HG02571 (cell line): ENCODE results near the gene ETV3L.

Experiments
- ATAC-seq: cut with Tn5 transposase; IDR thresholded peaks from one replicate; pipeline ENCODE4 v1.9.1; 2021; ENCODE audit warnings: mild to moderate bottlenecking, moderate library complexity; ENCODE audit not compliant: unreplicated experiment

The ETV3L gene

DNA sequence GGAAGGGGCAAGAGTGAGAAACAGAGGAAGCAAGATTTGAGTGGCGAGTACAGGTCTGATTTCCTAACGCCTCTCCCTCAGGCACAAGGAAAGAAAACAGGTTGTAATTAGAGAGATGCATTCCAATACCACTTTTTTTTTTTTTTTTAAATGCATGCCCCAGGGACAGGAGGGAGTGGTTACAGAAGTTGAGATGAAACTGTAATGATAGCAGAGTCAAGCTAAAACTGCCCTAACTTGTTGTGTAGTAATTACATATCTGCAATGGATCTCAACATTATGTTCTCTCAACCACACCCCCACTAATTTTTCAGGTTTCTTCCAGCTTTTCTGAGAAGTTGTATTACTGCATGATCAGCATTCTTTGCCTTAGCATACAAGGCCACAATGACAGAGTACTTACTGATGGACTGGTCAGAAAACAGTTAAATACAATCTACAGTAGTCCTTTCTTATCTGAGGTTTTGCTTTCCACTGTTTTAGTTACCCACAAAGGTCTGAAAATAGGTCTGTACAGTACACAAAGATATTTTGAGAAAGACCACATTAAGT, 33.1 kb upstream of the ETV3L start:
- no peak for ATAC-seq

DNA sequence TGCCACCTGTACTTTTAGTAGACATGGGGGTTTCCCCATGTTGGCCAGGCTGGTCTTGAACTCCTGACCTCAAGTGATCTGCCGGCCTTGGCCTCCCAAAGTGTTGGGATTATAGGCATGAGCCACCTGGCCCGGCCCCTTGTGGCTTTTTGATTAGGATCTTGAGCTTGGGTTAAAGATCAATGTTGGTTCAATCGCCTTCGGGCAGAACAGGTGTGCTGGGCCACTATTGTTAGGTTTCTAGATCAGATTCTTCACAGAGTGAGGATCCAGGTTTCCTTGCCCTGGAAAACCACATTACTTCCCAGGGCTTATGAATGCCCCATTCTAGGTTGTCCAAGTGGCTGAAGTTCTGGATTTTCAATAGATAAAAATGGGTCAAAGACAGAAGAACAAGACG, 32.5 kb upstream of the ETV3L start:
- ATAC-seq, result no peak

DNA sequence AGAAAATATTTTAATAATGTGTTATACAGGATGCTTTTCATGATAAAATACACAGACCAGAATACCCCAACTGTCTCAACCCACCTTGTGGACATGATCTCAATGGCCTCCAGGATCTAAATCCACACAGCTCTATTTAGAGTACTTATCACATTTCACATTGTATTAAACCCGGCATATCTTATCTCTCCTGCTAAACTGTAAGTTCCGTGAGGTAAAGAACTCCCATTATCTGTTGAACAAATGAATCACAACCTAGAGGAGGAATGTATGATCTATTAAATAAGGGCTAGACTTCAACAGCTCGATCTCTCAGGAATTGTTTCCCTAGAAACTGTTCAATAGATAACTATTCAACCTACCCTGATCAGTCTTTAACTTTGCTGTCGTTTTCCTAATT, 31.7 kb upstream of the ETV3L start:
- ATAC-seq, result no peak

DNA sequence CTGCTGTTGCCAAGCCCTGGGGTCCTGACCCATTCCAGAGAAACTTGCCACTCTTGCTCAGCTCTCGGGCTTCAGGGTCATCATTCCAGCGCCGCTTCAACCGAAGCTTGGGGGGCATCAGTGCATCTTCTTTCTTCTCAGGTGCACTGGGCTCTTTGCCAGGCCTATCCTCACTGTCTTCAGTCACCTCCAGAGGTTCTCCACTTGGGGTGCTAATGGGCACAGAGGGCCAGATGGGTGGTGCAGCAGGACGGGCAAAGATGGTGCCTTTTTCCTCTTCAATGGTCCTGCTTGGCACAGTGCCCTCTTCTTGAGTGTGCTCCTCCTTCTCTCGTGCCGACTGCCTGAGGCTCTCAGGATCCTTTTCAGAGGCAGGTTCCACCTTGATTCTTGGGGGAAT, 25.2 kb upstream of the ETV3L start:
- no peak for ATAC-seq

DNA sequence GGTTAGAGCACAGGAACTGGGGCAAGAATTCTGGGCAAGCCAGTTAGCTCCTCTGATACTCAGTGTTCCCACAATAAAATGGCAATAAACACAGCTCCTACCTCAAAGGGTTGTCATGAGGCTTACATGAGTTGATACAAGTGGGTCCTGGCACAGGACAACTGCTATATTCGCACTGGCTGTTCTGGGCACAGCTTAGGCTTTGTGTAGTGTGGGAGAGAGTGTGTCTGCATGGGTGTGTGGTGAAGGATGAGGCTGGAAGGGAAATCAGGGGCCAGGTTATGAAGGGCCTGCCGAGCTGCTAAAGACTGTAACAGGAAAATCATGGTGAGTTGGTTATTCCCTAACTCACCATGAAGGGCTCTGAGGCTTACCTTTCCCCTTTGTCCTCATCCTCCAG, 19.8 kb upstream of the ETV3L start:
- no peak for ATAC-seq

DNA sequence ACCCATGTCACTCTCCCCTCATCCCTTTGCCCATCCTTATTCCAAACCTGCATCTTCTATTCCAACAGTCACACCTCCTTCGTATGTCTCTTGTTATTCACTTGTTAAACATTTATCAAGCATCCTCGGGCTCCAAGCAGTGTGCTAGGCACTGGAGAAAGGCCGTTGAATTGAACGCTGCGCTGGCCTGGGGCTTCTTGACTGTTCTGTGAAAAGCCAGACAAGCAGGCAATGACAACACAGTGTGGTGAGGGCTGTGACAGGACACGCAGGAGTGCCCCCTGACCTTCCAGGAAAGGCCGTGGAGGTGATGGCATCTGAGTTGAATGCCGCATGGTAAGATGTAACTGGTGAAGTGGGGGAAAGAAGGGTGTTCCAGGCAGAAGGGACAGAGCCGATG, 19.4 kb upstream of the ETV3L start:
- no peak for ATAC-seq

DNA sequence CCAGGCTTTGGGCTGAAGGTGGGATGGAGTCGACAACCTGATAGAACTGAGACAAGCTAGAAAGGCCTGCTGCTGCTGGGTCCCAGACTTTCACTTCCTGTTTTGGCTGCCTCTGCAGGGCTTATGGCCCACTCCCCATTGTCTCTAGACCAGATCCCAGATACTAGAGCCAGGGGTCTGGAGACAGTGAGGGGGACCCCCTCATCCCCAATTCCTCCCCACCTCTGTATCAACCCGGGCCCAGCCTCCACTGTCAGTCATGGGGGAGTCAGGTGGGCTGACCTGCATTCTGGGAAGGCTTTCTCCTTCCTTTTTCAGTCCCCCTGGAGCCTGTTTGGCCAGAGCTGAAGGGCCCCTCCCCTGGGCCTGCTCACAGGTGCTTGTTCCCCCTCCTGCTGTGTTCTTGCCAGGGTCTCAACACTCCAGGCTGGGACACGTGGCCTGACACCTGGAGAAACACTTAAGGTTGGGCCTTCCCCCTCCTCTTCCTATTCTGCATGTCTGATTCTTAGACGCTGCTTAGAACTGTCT, 18.0 kb upstream of the ETV3L start:
- ATAC-seq, result no peak

DNA sequence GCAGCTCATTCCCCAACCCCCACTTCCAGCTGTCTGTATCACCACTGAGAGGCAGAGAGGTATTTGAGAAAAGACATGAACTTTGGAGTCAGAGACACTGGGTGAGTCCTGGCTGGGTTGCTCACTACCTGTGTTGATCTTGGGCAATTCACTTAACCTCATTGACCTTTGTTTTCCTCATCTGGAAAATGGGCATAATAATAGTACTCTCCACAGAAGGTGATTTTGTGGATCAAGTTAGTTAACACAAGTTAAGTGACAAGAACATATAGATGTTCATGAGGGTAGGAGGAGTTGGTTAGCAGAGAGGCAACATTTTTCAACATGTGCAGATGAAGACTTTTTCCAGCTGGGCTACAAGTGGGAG, 17.1 kb upstream of the ETV3L start:
- ATAC-seq, result no peak

DNA sequence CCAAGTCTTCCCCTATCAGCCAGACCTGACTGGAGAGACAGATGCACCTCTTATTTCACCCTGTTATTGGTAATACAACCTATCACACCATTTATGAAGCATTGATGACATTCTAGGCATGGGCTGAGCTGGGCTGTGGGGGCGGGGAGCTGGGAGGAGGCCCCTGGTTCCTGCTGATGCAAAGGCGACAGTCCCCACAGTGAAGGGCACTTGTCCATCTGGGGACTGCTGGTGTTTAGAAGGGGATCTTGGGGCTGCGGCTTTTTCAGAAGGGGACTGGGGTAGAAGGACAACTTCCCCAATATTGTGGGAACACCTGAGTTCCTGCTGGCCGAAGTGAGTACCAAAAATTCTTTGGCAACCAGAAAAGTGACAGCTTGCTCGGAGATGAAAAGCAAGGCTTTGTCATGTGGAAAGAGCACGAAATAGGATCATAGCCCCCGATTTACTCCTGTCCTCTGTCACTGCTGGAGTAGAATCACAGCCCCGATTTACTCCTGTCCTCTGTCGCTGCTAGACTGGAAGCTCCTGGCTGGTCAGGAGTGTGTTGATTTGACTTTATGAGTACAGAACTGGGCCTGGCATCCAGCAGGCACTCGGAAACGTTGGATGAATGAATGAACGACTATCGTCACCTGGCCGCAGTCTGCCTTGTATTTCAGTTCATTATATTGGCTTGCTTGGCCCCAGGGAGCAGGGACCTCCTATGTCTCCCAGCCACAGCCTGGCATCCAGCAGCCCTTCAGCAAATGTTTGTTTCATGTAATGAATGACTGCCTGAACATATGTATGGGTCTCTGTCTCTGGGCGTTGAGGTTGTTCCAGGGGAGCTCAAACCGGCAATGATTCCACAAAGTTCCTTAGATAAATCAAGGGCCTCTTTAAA, 16.5 kb upstream of the ETV3L start:
- ATAC-seq, result no peak

DNA sequence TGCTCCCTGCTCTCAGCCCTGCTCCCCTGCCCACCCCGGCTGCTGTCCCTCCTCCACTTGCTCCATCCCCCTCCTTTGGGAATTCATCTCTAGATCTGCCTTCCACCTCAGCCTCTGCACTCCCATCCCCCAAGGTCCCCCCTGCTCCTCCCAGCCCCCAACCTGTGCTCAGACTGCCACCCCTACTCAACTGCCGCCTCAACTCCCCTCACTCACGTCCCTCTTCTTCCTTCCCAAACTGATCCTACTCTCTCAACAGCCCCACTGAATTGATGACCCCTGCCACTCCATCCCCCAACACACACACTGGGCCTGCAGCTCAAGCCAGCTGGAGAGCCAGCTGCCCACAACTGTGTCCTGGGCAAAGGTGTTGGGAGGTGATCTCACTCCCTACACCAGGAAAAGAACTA, 15.8 kb upstream of the ETV3L start:
- ATAC-seq, result no peak

DNA sequence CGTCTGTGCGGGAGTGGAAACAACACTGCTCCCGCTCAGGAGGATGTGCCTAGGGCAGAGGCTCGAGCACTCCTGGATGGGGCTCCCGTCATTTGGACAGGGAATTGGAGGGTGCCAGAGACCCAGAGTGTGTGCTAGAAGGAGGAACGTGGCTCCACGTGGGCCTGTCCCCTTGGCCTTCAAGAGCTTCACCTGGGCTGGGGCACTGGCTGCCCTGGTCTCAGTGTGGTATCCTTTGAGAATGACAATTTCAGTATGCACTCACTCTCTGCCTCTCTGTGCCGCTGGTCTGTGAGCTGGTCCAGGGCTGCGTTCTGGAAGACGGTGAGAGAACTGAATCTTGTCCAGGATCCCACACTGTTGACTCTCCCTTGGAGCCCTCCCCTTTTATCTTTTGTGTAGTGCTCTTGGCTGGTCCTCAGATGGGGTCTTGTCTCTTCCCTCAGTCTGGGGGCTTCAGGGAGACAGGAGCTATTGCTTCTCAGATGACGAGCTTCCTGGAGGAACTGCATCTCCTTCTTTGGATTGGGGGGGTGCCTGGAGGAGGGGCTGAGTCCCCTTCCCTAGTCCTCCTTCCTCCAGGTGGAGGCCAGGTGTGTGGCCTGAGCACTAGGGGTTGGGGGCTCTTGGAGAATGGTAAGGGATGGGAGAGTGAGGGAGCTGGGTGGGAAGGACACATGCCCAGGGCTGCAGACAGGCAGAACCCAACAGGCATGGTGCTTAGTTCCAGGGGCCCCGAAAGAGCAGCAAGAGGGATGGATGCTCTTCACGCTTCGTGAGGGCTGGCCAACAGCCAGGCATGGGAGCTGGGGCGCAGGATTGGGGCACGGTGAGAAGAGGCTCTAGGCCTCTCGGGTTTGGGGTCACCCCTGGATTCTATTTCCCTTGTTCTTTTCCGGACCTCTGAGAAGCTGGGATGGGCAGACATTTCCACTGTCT, 14.8 kb upstream of the ETV3L start:
- no peak for ATAC-seq

DNA sequence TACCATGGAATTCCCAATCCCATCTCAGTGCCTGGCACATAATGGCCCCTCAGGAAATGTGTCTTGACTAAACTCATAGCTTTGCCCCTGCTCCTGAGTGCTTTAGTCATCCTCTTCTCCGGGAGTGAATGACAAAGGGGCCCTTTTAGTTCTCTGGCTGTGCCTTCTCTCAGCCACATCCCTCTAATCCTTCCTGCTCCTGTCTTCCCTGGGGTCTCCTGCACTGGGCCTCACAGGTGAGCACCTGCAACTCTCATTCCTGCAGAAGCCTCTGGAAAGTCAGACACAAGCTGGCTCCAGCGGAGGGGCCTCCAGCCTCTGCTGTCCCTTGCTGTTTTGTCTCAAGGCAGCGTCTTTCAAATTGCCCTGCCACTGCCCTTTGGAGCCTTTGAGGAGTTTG, 14.0 kb upstream of the ETV3L start:
- ATAC-seq, result no peak

DNA sequence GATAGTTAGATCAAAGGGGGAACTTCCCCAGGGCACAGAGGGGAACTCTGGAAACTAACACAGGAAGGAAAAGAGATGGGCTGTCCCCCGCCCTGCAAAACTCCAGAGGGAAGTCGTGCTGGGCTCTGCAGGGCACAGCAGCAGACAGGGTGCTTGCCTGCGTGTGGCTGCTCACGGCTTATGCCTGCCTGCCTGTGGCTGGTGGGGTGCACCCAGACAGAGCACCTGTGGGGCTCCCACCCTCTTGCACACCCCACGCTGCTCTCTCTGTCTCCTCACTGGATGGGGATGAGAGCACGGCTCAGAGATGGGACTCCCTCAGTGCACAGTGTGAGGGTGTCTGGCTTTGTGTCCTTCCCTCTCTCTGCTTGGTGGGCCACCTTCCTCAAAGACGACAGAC, 13.5 kb upstream of the ETV3L start:
- no peak for ATAC-seq

DNA sequence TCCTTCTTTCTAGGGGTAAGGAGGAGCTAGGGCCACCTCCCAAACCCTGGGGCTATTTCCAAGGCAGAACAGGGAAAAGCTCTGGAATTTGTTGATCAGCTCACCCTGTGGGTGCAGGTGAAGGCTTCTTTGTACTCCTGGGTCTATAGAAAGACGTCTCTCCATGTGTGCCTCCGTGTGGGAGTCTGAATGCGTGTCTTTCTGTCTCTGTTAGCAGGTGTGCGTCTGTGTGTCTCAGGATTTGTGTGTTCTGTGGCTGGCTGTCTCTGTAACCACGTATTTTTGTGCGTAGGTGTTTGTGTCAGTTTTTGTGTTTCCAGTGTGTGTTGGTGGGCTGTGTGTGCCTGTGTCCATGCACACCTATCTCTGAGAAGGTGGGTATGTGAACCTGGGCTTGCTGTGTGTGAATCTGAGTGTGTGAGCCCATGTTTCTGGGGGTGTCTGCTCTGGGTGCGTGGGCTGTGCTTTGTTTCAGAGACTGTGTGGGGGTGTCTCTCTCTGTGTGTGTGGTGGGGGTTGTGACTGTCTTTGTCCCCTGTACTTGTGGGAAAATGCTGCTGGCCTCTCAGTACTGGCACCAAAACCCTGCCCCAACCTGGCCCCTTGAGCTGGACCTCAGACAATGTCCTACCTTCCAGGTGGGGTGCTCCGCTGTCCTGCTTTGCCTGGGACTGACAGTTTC, 12.7 kb upstream of the ETV3L start:
- no peak for ATAC-seq

DNA sequence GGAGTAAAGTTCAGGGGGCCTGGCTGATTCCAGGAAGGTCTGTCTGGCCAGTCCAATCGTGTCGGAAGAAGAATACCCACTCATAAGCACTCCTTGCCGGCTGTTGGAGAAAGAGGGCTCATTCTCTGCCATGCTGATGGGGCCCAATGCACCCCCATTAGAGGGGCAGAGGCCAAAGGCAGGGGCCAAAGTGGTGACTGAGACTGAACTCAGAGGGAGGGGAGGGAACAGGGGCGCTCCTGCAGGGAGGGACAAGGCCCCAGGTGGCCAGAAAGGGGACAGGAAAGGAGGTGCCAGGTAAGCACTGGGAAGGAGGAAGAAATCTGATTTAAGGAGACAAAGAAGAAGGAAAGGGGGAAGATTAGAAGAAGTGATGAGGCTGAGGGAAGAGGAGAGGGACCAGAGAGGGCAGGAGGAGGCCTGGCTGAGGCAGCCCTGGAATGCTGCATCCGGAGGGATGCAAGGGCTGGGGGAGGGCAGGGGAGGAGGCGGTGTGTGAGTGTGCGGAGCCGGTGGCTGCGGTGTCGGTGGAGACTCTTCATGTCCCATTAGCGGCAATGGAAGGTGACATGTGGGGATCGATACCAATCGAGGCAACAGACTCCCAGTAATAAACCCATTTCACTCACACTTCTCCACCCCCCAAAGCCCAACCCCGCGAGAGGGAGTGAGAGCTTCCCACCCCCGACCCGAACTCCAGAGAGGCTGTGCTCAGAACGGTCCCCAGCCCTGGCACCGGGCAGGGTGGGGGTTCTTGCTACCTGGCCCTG, 12.0 kb upstream of the ETV3L start:
- ATAC-seq, result no peak

DNA sequence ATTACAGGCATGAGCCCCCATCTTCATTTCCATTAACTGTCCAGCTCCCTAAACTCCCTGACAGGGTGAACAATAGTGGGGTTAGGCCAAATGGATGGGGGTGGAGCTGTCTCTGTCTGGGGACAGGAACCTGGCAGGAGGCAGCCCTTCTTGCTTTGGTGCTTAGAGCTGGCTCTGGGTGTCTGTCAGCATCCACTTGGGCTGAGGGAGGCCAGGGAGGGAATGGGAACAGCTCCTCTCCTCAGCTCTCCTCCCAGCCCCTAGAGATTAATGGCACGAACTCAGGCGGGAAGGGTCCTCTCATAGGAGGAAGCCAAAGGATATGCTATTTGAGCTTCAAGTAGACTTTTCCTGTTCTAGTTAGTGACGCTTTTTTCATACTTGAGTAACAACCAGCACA, 11.1 kb upstream of the ETV3L start:
- no peak for ATAC-seq

DNA sequence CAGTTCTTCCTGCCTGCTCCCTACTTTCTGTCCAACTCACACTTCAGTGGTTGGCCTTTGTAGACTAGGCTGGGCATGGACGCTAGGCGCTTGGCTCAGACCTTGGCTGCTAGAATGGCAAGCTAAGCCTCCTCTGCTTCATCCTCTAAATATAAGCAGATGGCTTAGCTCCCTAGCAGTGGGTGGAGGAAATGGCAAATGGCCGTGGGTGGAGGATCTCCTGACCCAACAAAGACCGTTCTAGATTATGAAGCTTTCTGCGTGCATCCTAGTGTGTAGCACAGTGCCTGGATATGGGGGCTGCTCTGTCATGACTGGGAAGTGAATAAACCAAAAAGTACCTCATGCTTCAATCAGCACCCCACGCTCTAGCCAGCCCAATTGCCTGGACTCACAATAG, 10.4 kb upstream of the ETV3L start:
- no peak for ATAC-seq

DNA sequence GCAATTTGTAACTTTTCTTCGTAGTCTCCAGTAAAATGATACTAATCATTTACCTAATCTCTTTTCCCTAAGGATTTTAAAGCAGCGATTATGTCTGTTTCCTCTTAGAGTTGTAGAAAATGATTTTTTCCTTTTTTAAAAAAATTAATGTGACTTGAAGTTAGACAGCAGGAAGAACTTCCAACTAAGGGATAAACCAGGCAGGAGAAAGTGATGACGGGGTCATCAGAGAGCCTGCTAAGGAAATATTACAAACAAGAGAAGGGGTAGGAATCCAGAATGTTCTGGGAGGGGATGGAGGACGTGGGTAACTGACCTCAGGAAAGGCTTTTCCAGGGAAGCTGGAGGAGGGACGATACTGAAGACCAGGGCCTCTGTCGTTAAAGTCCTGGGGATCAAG, 8.8 kb upstream of the ETV3L start:
- ATAC-seq, result no peak

DNA sequence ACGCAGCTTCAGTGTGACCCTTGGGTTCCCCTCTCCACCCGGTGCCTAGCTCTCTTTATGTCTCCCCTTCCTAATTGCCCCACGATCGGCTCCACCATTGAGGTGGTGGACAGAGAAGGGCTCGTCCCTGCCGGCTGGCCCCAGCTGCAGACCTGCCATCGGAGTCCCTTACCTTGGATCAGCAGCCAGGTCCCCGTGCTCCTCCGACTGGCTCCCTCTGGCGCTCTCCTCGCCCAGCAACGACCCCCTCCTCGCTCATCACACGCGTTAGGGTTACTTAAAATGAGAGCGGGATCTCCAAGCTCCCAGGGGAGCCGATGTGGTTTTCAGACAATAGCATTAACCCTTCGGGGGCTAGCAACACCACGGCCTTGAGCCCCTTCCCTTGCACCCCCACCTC, 8.1 kb upstream of the ETV3L start:
- ATAC-seq, result no peak

DNA sequence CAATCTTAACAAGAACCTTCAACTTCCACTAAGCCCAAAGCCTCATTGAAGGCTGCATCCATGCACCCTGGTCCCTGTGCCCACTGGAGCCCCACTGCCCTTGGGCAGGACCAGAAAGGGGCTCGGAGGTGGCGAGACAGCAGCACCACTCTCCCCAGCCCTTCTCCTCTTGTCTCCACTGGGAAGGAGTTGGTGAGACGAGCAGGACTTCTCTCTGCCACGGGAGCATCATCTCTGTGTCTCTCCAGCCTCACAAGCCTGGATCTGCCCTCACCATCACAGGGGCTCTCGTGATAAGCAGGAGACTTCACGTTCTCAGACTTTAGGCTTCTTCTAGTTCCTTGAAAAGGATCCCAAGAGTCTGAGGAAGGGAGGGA, 7.2 kb upstream of the ETV3L start:
- peak; percentile 13 for ATAC-seq
